ENCODE measurements around the gene PC.

DNA sequence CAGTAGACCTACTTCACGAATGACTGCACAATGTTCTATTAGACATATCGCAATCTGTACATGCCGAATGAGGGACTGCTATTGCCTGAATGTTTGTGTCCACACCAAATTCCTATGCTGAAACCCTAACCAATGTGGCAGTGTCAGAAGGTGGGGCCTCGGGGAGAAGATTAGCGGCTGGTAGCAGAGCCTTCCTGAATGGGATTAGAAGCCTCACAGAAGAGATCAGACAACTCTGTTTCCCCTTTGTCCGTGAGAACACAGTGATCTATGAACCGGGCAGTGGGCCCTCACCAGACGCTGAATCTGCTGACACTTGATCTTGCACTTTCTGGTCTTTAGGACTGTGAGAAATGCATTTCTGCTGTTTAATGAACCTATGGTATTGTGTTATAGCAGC lies 68.2 kb downstream of the PC start:
- TF ChIP-seq POLR2A (IDR thresholded peaks at IDR 0.05) (no peak), CTCF (IDR thresholded peaks at IDR 0.05 in 8 of 11, conservative IDR thresholded peaks at IDR 0.05 in 3 of 11) (no peak)
